Raji (cell line): Measurements from ENCODE around the gene WDR90.

ENCODE experiments used
- POLR2A ChIP-seq: IDR thresholded peaks from 2 replicates; pipeline ENCODE4 v1.6.1; 2011; ENCODE audit warnings: low read depth, low read length, control low read depth; ENCODE audit not compliant: insufficient read depth

Gene WDR90

DNA sequence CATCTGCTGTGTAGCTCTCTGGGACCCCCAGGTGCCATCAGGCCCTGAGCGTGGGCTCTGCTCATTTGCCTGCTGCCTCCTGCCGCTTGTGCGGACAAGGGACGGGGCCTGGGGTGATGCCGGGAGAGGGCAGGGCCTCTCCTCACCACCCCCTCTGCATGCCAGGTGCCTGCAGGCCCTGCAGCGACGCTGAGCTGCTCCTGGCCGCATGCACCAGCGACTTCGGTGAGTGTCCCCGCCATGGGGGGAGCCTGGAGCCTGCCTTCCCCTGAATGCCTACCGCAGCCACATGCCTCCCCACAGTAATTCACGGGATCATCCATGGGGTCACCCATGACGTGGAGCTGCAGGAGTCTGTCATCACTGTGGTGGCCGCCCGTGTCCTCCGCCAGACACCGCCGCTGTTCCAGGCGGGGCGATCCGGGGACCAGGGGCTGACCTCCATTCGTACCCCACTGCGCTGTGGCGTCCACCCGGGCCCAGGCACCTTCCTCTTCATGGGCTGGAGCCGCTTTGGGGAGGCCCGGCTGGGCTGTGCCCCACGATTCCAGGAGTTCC is 67.7 kb downstream of the WDR90 start:
- TF ChIP-seq POLR2A, result no peak; the same call in 1 of the 2 replicates
